Testis (tissue), 2 donors: Measurements from ENCODE around the gene PARK7.

Experiments used
- CTCF ChIP-seq, 3 experiments: fragments of 450-650 bp in 2 of 3; fragments of 200-600 bp in 1 of 3; sonication (generic) in 1 of 3; IDR thresholded peaks; one replicate each; pipeline ENCODE4 v1.5.1; 2016 to 2019; ENCODE audit warnings: antibody characterized with exemption in 3 of 3, mild to moderate bottlenecking in 2 of 3, moderate library complexity in 1 of 3
- POLR2A ChIP-seq: fragments of 450-650 bp; IDR thresholded peaks from one replicate; pipeline ENCODE4 v1.6.1; 2017; ENCODE audit warnings: antibody characterized with exemption, mild to moderate bottlenecking, moderate library complexity

- no peak for TF ChIP-seq POLR2A
- no peak for TF ChIP-seq CTCF (IDR thresholded peaks at IDR 0.05)
Measured at GRCh38 chr1:8027748-8028570, 66.4 kb downstream of the PARK7 start.
